Measurements from ENCODE around the gene UXT. TPM values are rescaled to one million over a fixed set of nuclear protein-coding genes. Genes with fewer than 3 reads are reported as not detected.

UXT gene
- total and polyA plus RNA-seq, 2 of the 13 experiments (the other 11 are each of a cell fraction or from before 2014, with no cell fraction given) = 107 to 123 TPM

DNA sequence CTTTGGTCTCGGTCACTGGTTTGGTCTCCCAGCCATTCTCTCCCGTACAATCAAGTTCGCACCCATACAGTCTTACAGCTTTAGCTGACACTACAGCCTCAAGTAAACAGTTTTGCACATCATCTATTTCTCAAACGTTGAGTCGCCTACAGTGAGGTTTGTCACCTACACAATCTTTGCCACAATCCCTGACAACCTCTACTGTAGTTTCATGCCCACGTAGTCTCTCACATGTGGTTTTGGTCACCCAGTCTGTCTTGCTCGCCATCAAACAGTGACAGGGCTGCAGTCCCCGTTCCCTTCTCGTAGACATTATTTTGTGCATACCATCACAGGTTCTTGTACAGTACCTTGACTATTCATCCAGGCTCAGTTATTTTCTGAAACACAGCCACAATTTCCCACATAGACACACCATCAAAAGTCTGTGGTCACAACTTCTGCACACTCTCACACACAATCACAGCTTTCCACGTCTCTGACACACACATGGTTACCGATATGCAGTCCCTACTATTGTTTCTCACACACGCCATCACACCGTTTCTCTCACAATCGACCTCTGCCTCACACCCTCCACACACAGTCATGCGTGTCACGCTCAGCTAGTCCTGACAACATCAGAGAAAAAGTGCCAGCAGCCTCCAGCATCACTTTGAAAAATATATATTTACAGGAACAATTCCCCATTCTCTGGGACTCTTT, 24.0 kb downstream of the UXT start (continued):
- TF ChIP-seq, protein P1, sequence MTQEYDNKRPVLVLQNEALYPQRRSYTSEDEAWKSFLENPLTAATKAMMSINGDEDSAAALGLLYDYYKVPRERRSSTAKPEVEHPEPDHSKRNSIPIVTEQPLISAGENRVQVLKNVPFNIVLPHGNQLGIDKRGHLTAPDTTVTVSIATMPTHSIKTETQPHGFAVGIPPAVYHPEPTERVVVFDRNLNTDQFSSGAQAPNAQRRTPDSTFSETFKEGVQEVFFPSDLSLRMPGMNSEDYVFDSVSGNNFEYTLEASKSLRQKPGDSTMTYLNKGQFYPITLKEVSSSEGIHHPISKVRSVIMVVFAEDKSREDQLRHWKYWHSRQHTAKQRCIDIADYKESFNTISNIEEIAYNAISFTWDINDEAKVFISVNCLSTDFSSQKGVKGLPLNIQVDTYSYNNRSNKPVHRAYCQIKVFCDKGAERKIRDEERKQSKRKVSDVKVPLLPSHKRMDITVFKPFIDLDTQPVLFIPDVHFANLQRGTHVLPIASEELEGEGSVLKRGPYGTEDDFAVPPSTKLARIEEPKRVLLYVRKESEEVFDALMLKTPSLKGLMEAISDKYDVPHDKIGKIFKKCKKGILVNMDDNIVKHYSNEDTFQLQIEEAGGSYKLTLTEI (CRISPR knock-in tag; conservative IDR thresholded peaks at IDR 0.05) = no peak
- TF ChIP-seq, protein P2, sequence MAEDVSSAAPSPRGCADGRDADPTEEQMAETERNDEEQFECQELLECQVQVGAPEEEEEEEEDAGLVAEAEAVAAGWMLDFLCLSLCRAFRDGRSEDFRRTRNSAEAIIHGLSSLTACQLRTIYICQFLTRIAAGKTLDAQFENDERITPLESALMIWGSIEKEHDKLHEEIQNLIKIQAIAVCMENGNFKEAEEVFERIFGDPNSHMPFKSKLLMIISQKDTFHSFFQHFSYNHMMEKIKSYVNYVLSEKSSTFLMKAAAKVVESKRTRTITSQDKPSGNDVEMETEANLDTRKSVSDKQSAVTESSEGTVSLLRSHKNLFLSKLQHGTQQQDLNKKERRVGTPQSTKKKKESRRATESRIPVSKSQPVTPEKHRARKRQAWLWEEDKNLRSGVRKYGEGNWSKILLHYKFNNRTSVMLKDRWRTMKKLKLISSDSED (CRISPR knock-in tag; IDR thresholded peaks at IDR 0.05) = no peak

DNA sequence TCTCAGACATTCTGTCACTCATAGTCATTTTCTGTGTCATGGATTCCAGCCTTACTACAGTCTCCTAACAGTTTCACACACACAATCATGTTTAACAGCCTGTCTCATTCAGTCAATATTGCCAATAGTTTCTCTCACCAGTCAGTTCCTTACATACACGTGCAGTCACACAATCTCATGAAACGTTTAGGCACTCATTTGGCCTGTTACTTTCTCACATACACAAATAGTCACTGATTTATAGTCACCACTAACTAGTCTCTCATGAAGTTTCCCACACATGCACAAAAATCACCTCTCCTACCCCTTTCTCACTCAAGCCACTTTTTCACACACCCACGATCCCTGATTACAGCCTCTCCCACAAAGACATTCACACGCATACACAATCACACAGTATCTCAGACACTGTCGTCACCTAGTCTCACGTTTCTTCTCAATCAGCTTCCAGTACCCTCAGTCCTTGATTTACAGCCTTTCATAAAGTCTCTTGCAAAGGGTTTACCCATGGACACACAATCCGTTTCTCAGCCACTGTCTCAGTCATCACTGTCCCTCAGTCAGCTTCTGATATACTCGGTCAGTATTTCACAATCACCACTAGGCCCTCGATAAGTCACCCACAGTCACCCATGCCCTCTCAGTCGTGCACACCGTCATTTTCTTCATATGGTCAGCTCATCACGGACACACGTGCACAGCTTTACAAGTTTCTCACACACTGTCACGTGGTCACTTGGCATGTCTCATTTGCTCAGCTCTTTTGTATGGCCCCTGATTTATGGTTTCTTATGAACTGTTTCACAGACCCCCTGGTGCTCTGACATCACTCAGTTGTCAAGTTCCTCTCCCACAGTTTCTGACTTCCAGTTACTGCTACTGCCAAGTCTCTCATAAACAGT, 25.0 kb downstream of the UXT start:
- no peaks in the 10 kb centered on the region for H3K4me1 ChIP-seq (ENCODE audit: insufficient read depth, low read length)
- TF ChIP-seq HOXA3 (CRISPR knock-in tag; IDR thresholded peaks at IDR 0.05) = no peak
- TF ChIP-seq, protein P3, sequence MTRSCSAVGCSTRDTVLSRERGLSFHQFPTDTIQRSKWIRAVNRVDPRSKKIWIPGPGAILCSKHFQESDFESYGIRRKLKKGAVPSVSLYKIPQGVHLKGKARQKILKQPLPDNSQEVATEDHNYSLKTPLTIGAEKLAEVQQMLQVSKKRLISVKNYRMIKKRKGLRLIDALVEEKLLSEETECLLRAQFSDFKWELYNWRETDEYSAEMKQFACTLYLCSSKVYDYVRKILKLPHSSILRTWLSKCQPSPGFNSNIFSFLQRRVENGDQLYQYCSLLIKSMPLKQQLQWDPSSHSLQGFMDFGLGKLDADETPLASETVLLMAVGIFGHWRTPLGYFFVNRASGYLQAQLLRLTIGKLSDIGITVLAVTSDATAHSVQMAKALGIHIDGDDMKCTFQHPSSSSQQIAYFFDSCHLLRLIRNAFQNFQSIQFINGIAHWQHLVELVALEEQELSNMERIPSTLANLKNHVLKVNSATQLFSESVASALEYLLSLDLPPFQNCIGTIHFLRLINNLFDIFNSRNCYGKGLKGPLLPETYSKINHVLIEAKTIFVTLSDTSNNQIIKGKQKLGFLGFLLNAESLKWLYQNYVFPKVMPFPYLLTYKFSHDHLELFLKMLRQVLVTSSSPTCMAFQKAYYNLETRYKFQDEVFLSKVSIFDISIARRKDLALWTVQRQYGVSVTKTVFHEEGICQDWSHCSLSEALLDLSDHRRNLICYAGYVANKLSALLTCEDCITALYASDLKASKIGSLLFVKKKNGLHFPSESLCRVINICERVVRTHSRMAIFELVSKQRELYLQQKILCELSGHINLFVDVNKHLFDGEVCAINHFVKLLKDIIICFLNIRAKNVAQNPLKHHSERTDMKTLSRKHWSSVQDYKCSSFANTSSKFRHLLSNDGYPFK (CRISPR knock-in tag; IDR thresholded peaks at IDR 0.05; ENCODE audit: borderline replicate concordance) = no peak
- no peak for TF ChIP-seq ATF7-NPFF (CRISPR knock-in tag; IDR thresholded peaks at IDR 0.05; ENCODE audit: low read depth)
- TF ChIP-seq CEBPB (IDR thresholded peaks at IDR 0.05; ENCODE audit: borderline replicate concordance, low read depth, low read length) = 0 out of 2 replicates have a peak, but pooled peaks have one; percentile 5
- no peak for TF ChIP-seq ZSCAN25 (CRISPR knock-in tag; IDR thresholded peaks at IDR 0.05)
- TF ChIP-seq, protein P4, sequence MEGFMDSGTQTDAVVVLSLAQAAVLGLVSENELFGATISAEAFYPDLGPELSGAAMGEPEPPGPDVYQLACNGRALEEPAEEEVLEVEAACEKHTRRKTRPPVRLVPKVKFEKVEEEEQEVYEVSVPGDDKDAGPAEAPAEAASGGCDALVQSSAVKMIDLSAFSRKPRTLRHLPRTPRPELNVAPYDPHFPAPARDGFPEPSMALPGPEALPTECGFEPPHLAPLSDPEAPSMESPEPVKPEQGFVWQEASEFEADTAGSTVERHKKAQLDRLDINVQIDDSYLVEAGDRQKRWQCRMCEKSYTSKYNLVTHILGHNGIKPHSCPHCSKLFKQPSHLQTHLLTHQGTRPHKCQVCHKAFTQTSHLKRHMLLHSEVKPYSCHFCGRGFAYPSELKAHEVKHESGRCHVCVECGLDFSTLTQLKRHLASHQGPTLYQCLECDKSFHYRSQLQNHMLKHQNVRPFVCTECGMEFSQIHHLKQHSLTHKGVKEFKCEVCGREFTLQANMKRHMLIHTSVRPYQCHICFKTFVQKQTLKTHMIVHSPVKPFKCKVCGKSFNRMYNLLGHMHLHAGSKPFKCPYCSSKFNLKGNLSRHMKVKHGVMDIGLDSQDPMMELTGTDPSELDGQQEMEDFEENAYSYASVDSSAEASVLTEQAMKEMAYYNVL (CRISPR knock-in tag; IDR thresholded peaks at IDR 0.05; ENCODE audit: borderline replicate concordance) = no peak
- intact Hi-C loops (cut with micrococcal nuclease; ENCODE audit: unreplicated experiment) = no loop called here
- peaks cover 0 to 9% of the 10 kb centered on the region in 2 experiments; a peak in 2 of 5 replicates for H3K36me3 ChIP-seq (replicated peaks in 1 of 2; ENCODE audit: control insufficient read depth in 1 of 2, insufficient read depth in 2 of 2, low read length in 2 of 2)
- H3K27ac ChIP-seq (ENCODE audit: extremely low read length, insufficient read depth, low read length) = no peak overlapping the region
- DNase-seq (ENCODE audit: low spot score) (no peak), ATAC-seq (no peak), FAIRE-seq (no peak)
- in situ Hi-C loops (cut with HindIII; ENCODE audit: extremely low pct_ligation_motif_present, low pct_unique_long_range_greater_than_20kb) = no loop called here
- H3K9ac ChIP-seq (ENCODE audit: insufficient read depth, low read depth, low read length) = no peak overlapping the region
- no peaks in the 10 kb centered on the region for H3K79me2 ChIP-seq (ENCODE audit: insufficient read depth, low read length)
- WGBS (ENCODE audit: low lambda C conversion rate) = 92% methylated on average over 14 of the region's 14 CpGs
- H4K20me1 ChIP-seq (ENCODE audit: insufficient read depth, low read length) = no peaks in the 10 kb centered on the region
- no peaks in the 10 kb centered on the region for H3K27me3 ChIP-seq (ENCODE audit: control insufficient read depth in 1 of 2, insufficient read depth in 2 of 2, low read length in 2 of 2)
- CTCF ChIA-PET (ENCODE audit: low intra/inter-chr PET ratio, low total read pairs) = no interaction called here
- POLR2A ChIA-PET = no interaction called here
- H2AFZ ChIP-seq (ENCODE audit: low read length) = no peak overlapping the region
- H3K4me2 ChIP-seq (ENCODE audit: low read depth, low read length) = no peak overlapping the region
- H3K9me3 ChIP-seq (ENCODE audit: low read length) = no peaks in the 10 kb centered on the region
- no TSS peak for BruUV-seq (replicated peaks)
- H3K4me3 ChIP-seq (replicated peaks in 1 of 3; ENCODE audit: insufficient read depth in 1 of 3, low read depth in 2 of 3, low read length in 3 of 3) = no peak overlapping the region
